NCI-H2227 treated with DMSO at 0.1 percent for 48 hours (cell line): ENCODE data around the gene SCARB1.
"Not testable (repeated sequence)": the region's sequence is repeated elsewhere in the genome, so short reads cannot be mapped to it uniquely, and the experiment has no call there.

Experiments
- DNase-seq: peaks from one replicate; lab custom pipeline; 2025; lab: John Stamatoyannopoulos, UW

SCARB1 gene, protein sequence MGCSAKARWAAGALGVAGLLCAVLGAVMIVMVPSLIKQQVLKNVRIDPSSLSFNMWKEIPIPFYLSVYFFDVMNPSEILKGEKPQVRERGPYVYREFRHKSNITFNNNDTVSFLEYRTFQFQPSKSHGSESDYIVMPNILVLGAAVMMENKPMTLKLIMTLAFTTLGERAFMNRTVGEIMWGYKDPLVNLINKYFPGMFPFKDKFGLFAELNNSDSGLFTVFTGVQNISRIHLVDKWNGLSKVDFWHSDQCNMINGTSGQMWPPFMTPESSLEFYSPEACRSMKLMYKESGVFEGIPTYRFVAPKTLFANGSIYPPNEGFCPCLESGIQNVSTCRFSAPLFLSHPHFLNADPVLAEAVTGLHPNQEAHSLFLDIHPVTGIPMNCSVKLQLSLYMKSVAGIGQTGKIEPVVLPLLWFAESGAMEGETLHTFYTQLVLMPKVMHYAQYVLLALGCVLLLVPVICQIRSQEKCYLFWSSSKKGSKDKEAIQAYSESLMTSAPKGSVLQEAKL

GRCh38 chr12:124863416-124864325 lies at the start of gene SCARB1:
Gene SCARB1, minus strand, starts transcription at chr12:124863864. Its CDS starts 144 bp downstream, at chr12:124863720.
- DNase-seq, result peak; percentile 67

DNA sequence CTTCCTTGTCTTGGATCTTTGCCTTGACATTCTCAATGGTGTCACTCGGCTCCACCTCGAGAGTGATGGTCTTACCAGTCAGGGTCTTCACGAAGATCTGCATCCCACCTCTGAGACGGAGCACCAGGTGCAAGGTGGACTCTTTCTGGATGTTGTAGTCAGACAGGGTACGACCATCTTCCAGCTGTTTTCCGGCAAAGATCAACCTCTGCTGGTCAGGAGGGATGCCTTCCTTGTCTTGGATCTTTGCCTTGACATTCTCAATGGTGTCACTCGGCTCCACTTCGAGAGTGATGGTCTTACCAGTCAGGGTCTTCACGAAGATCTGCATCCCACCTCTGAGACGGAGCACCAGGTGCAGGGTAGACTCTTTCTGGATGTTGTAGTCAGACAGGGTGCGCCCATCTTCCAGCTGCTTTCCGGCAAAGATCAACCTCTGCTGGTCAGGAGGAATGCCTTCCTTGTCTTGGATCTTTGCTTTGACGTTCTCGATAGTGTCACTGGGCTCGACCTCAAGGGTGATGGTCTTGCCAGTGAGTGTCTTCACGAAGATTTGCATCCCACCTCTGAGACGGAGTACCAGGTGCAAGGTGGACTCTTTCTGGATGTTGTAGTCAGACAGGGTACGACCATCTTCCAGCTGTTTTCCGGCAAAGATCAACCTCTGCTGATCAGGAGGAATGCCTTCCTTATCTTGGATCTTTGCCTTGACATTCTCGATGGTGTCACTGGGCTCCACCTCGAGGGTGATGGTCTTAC lies 49.0 kb upstream of the SCARB1 start:
- DNase-seq, result not testable (repeated sequence)

GRCh38 chr12:124911521-124911920 lies 47.9 kb upstream of the SCARB1 start:
- not testable (repeated sequence) for DNase-seq

- no peak for DNase-seq
These were observed 47.2 kb upstream of the SCARB1 start for GRCh38 chr12:124910561-124911478.

DNA sequence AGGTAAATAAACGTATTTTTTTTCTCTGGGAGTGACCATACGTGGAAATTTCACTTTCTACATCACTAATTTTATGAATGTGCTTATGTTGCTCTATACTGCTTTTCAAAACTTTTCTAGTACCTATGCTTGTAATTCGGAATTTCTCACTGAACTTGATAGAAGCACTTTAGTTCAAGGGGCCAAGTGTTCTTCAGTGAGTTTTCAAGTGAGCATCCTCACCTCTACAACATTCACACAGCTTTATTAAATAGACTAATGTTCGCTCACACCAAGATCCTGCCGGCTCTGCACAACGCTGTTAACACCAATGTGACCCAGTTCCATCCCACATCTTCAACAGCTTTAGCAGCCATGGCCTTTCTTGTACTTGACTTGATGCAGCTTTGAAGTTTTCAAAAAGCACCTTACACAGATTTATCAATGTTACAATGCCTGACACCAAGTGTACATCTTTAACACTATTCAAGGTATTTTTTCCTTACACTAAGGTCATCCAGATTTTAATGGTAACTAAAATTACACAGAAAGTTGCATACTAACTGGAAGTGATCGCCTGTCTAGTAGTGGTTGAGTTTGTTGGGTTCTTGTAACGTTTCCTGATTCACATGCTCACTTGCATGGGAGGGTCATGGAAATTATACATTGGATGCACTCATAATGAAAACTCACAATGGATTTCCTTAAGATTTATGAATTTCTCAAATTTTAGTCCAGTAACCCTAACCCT lies 46.3 kb upstream of the SCARB1 start:
- no peak for DNase-seq

DNA sequence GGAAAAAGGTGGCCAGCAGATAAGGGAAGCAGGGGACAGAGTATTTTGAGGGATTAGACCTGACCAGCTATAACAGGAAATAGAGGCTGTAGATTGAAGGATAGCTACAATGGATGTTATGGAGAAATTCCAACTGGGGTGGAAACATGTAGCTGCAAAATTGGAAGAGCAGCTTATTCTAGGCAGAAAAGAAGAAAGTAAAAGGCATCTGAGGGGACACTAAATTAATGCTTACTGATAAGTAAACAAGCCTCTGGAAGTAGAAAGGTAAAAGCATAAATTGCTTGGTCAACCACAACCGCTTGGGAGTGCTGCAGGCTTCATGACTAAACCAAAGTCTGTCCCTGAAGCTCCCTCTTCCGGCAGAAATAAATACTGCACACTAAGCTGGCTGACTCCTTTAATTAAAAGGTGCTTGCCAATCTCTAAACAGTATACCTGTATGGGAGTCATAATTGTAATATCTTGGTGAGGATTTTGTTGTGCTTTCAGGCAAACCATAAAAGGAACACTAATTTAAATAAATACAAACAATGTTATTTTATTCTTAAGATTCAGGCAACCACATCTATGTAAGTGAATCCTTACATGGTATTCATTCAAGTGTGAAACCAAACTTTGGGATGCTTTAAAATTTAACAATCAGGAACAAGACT lies 43.1 kb upstream of the SCARB1 start:
- DNase-seq, result no peak

DNA sequence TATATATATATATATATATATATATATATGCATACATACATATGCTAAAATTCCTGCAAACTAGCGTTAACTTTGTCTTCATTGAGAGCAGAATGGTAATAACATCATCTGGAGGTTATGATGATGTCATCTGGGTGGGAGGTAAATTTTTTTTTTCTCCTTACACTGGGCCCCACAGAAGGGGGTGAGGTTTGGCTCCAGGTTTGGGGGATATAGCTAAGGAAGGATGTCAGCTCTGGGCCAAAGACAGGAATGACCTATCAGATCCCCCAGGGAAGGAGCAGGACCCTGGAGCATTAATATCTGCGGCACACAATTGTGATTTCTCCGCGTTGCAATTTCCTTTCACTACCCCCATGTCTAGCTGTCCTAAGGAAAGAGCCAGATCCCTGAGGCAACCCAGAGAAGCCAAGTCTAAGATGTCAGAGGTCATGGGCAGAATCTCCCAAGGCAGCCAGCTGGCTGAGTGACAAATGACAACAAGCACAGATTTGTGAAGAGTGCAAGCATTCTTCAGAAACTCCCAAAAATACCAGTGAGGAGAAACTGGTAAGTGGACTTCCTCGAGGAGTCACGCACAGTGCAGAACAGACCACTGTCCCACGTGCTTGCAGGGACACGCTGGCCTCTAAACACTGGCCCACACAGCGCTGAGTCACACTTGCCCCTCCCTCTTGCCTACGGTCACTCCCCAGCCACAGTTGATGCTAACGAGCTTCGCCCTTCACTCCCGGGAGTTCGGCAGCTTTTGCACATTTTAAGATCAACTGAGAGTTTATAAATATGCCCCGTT lies 40.8 kb upstream of the SCARB1 start:
- DNase-seq, result peak; percentile 30

DNA sequence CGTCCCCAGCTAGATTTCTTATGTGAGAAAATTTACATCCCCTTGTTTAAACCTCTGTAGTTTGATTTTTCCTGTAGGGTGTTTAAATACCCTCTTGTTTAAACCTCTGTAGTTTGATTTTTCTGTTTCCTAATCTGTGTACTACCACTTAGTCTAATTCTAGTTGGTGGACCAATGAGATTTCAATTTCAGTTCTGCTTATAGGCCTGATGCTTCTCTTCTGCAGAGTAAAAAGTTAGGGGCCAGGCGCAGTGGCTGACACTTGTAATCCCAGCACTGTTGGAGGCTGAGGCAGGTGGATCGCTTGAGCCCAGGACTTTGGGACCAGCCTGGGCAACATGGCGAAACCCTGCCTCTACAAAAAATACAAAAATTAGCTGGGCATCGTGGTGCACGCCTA lies 39.3 kb upstream of the SCARB1 start:
- DNase-seq, result no peak

GRCh38 chr12:124901003-124901402 lies 37.3 kb upstream of the SCARB1 start:
- no peak for DNase-seq

- DNase-seq, result not testable (repeated sequence)
These were observed 36.7 kb upstream of the SCARB1 start for GRCh38 chr12:124900345-124900795.

DNA sequence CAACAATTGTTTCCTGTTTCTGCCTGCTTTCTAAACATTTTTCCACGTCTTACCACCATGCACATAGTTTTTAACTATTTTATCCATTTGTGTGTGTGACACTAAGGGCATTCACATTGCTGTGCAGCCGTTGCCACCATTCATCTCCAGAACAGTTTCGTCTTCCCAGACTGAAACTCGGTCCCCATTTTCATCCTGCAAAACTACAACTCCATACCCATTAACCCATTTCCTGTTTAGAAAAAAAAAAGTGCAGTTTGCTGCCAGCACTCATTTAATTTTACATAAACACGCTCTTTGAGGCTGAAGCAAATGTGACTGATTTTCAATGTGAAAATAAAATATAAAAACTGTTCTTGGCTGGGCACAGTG lies 35.2 kb upstream of the SCARB1 start:
- DNase-seq, result no peak

GRCh38 chr12:124898200-124898922 lies 34.7 kb upstream of the SCARB1 start:
- DNase-seq, result no peak

- no peak for DNase-seq
These were observed 32.8 kb upstream of the SCARB1 start for GRCh38 chr12:124896461-124896860.

- no peak for DNase-seq
These were observed 30.3 kb upstream of the SCARB1 start for GRCh38 chr12:124893792-124894516.

- no peak for DNase-seq
These were observed 24.6 kb upstream of the SCARB1 start for GRCh38 chr12:124888260-124888659.

DNA sequence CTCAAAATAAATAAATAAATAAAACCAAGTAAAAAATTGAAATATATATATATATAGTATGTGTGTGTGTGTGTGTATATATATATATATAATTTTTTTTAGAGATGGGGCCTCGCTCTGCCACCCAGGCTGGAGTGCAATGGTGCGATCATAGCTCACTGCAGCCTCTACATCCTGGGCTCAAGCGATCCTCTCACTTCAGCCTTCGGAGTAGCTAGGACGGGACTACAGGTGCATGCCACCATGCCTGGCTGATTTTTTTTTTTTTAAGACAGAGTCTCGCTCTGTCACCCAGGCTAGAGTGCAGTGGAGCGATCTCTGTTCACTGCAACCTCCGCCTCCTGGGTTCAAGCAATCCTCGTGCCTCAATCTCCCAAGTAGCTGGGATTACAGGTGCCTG lies 24.1 kb upstream of the SCARB1 start:
- not testable (repeated sequence) for DNase-seq
